IMR-90 (cell line): ENCODE results near the gene TSKU. TPM values are rescaled to one million over a fixed set of nuclear protein-coding genes. Genes with fewer than 3 reads are reported as not detected.

ENCODE experiments used
- ATAC-seq: fragments of 200-7000 bp; cut with Tn5 transposase; 2 replicates; pipeline ENCODE4 v1.9.1; 2020; ENCODE audit warnings: low read depth, mild to moderate bottlenecking, moderate library complexity
- BruUV-seq: library from RNA; stranded (reverse); fragments of 400-500 nt; replicated peaks from 2 replicates; lab custom pipeline; 2021; lab: Mats Ljungman, UMichigan
- CTCF ChIA-PET: fragments of 300-600 bp; formaldehyde crosslinking; extraction: SDS; loops from one replicate; lab custom pipeline; 2021; ENCODE audit warnings: antibody characterized with exemption; lab: Yijun Ruan, JAX
- POLR2A ChIA-PET: fragments of 300-600 bp; sonication (Branson Sonifier 250); formaldehyde crosslinking; loops from one replicate; lab custom pipeline; 2022; ENCODE audit warnings: antibody characterized with exemption; ENCODE audit not compliant: unreplicated experiment; lab: Charles Lee
- DNase-seq: peaks from one replicate; pipeline ENCODE4 v3.0.0; 2013
- H2AFZ ChIP-seq: replicated peaks from 2 replicates; pipeline ENCODE3; 2013; ENCODE audit warnings: low read length, mild to moderate bottlenecking; ENCODE audit not compliant: poor library complexity
- H2AK5ac ChIP-seq: 2 replicates; pipeline ENCODE4 v1.6.1; 2013; ENCODE audit warnings: low read depth, low read length, inconsistent platforms
- H2AK9ac ChIP-seq: replicated peaks from 2 replicates; pipeline ENCODE3; 2013; ENCODE audit warnings: mild to moderate bottlenecking, low read depth, low read length, moderate library complexity; ENCODE audit not compliant: poor library complexity
- H2BK120ac ChIP-seq: 2 replicates; pipeline ENCODE4 v1.6.1; 2013; ENCODE audit warnings: low read depth, low read length, inconsistent platforms
- H2BK15ac ChIP-seq: 3 replicates; pipeline ENCODE4 v1.6.1; 2013; ENCODE audit warnings: low read depth, low read length, inconsistent platforms
- H2BK20ac ChIP-seq: 2 replicates; pipeline ENCODE4 v1.6.1; 2013; ENCODE audit warnings: low read depth, mild to moderate bottlenecking, inconsistent platforms, low read length, moderate library complexity
- H2BK5ac ChIP-seq: 2 replicates; pipeline ENCODE4 v1.6.1; 2013; ENCODE audit warnings: mild to moderate bottlenecking, low read depth, low read length, inconsistent platforms; ENCODE audit not compliant: poor library complexity, severe bottlenecking
- H3K14ac ChIP-seq: replicated peaks from 2 replicates; pipeline ENCODE4 v1.6.1; 2013; ENCODE audit warnings: low read depth, low read length, inconsistent platforms
- H3K18ac ChIP-seq: 2 replicates; pipeline ENCODE4 v1.6.1; 2013; ENCODE audit warnings: low read depth, low read length, control low read depth
- H3K23ac ChIP-seq: 2 replicates; pipeline ENCODE4 v1.6.1; 2013; ENCODE audit warnings: low read depth, low read length, inconsistent platforms
- H3K27ac ChIP-seq: 2 replicates; pipeline ENCODE4 v1.5.1; 2013; ENCODE audit warnings: mild to moderate bottlenecking, control low read depth, low read length; ENCODE audit not compliant: insufficient read depth
- H3K27me3 ChIP-seq: 2 replicates; pipeline ENCODE4 v1.6.1; 2013; ENCODE audit warnings: low read length; ENCODE audit not compliant: control insufficient read depth, insufficient read depth
- H3K36me3 ChIP-seq: 2 replicates; pipeline ENCODE4 v1.6.1; 2013; ENCODE audit warnings: low read length, mixed read lengths; ENCODE audit not compliant: control insufficient read depth, insufficient read depth
- H3K4ac ChIP-seq: 2 replicates; pipeline ENCODE4 v1.6.1; 2013; ENCODE audit warnings: low read depth, low read length, inconsistent platforms
- H3K4me1 ChIP-seq: 2 replicates; pipeline ENCODE4 v1.6.1; 2013; ENCODE audit warnings: low read length, mixed read lengths; ENCODE audit not compliant: control insufficient read depth, insufficient read depth
- H3K4me2 ChIP-seq: 2 replicates; pipeline ENCODE4 v1.6.1; 2013; ENCODE audit warnings: low read depth, mild to moderate bottlenecking, control low read depth, low read length, moderate library complexity
- H3K4me3 ChIP-seq: 2 replicates; pipeline ENCODE4 v1.5.1; 2013; ENCODE audit warnings: low read depth, mild to moderate bottlenecking, control low read depth, low read length, moderate library complexity; ENCODE audit not compliant: insufficient read depth
- H3K56ac ChIP-seq: 2 replicates; pipeline ENCODE4 v1.6.1; 2013; ENCODE audit warnings: low read length, inconsistent platforms; ENCODE audit not compliant: insufficient read depth; ENCODE audit errors: extremely low read depth
- H3K79me1 ChIP-seq, 2 experiments: 2 replicates each; pipeline ENCODE4 v1.6.1; 2013; ENCODE audit warnings: low read length in 2 of 2, inconsistent platforms in 1 of 2, low read depth in 1 of 2
- H3K9ac ChIP-seq: 2 replicates; pipeline ENCODE4 v1.6.1; 2013; ENCODE audit warnings: low read depth, low read length, control low read depth
- H3K9me1 ChIP-seq: 2 replicates; pipeline ENCODE4 v1.6.1; 2013; ENCODE audit warnings: low read length, inconsistent platforms; ENCODE audit not compliant: insufficient read depth
- H3K9me3 ChIP-seq: 2 replicates; pipeline ENCODE4 v1.6.1; 2013; ENCODE audit warnings: low read length; ENCODE audit not compliant: control insufficient read depth, insufficient read depth
- H4K20me1 ChIP-seq: 2 replicates; pipeline ENCODE4 v1.6.1; 2013; ENCODE audit warnings: low read length, inconsistent platforms; ENCODE audit not compliant: insufficient read depth
- H4K5ac ChIP-seq: 2 replicates; pipeline ENCODE4 v1.6.1; 2013; ENCODE audit warnings: mild to moderate bottlenecking, low read depth, low read length, control low read depth
- H4K8ac ChIP-seq, 2 experiments: 2 replicates each; pipeline ENCODE4 v1.6.1; 2013; ENCODE audit warnings: low read depth in 2 of 2, low read length in 2 of 2, control low read depth in 1 of 2, inconsistent platforms in 1 of 2
- H4K91ac ChIP-seq: 2 replicates; pipeline ENCODE4 v1.6.1; 2013; ENCODE audit warnings: low read depth, low read length, inconsistent platforms; ENCODE audit not compliant: insufficient read depth
- CEBPB ChIP-seq: IDR thresholded peaks from 2 replicates; pipeline ENCODE4 v1.6.1; 2012; ENCODE audit warnings: low read depth, low read length, improper control_type of control experiment
- CHD1 ChIP-seq: IDR thresholded peaks from 2 replicates; pipeline ENCODE4 v1.6.1; 2012; ENCODE audit warnings: low read depth, low read length, improper control_type of control experiment
- ELK1 ChIP-seq: fragments of 150-350 bp; IDR thresholded peaks from 2 replicates; pipeline ENCODE4 v1.6.1; 2016; ENCODE audit warnings: low read depth, mild to moderate bottlenecking, low read length, moderate library complexity, borderline replicate concordance
- FOS ChIP-seq: fragments of 150-350 bp; IDR thresholded peaks from 2 replicates; pipeline ENCODE4 v1.6.1; 2016; ENCODE audit warnings: low read depth, low read length
- MAFK ChIP-seq: IDR thresholded peaks from 2 replicates; pipeline ENCODE4 v1.6.1; 2012; ENCODE audit warnings: low read depth, low read length, improper control_type of control experiment
- MAZ ChIP-seq: IDR thresholded peaks from 2 replicates; pipeline ENCODE4 v1.6.1; 2012; ENCODE audit warnings: low read depth, mild to moderate bottlenecking, low read length, improper control_type of control experiment, moderate library complexity, borderline replicate concordance
- MXI1 ChIP-seq: IDR thresholded peaks from 2 replicates; pipeline ENCODE4 v1.6.1; 2012; ENCODE audit warnings: low read depth, mild to moderate bottlenecking, low read length, moderate library complexity, borderline replicate concordance
- NFE2L2 ChIP-seq: fragments of 150-350 bp; IDR thresholded peaks from 2 replicates; pipeline ENCODE4 v1.6.1; 2016; ENCODE audit warnings: low read depth, mild to moderate bottlenecking, low read length
- POLR2A ChIP-seq: IDR thresholded peaks from 2 replicates; pipeline ENCODE4 v1.6.1; 2012; ENCODE audit warnings: mild to moderate bottlenecking, low read depth, low read length
- RAD21 ChIP-seq: IDR thresholded peaks from 2 replicates; pipeline ENCODE4 v1.6.1; 2012; ENCODE audit warnings: low read length, improper control_type of control experiment
- RCOR1 ChIP-seq: IDR thresholded peaks from 2 replicates; pipeline ENCODE4 v1.6.1; 2012; ENCODE audit warnings: mild to moderate bottlenecking, low read length, improper control_type of control experiment; ENCODE audit not compliant: insufficient replicate concordance
- RFX5 ChIP-seq: IDR thresholded peaks from 2 replicates; pipeline ENCODE4 v1.8.0; 2012; ENCODE audit warnings: low read depth, mild to moderate bottlenecking, low read length, moderate library complexity
- SMC3 ChIP-seq: fragments of 150-350 bp; IDR thresholded peaks from 2 replicates; pipeline ENCODE4 v1.6.1; 2016; ENCODE audit warnings: low read depth, mild to moderate bottlenecking, antibody characterized with exemption, low read length, moderate library complexity
- WGBS, 2 experiments: methylation state at CpG; one replicate each; pipeline versions ENCODE4 v1.1.5 to v1.1.7; 2013; ENCODE audit warnings: missing lambda C conversion rate in 2 of 2; ENCODE audit not compliant: insufficient read length in 1 of 2; ENCODE audit errors: extremely low coverage in 2 of 2; 5-methylcytosine and 5-hydroxymethylcytosine counted together
- dilution Hi-C: fragments of 300-500 bp; cut with HindIII; formaldehyde crosslinking; loops from one replicate; pipeline ENCODE4 v1.14.3; 2018; ENCODE audit warnings: low sequenced_read_pairs; ENCODE audit not compliant: unreplicated experiment
- in situ Hi-C: fragments of 300-500 bp; cut with MboI; formaldehyde crosslinking; loops from 3 replicates; pipeline ENCODE4 v1.14.3; 2019; ENCODE audit warnings: low sequenced_read_pairs, inconsistent platforms, mixed read lengths
- intact Hi-C: fragments of 100-400 bp; cut with micrococcal nuclease; formaldehyde crosslinking; loops from 2 replicates; pipeline ENCODE4 v1.10.0; 2022
- polyA plus RNA-seq, 3 experiments: library from polyadenylated mRNA; depleted of rRNA; stranded (reverse); fragments of >200 nt; gene quantifications; 2 replicates each; pipeline ENCODE4 v1.2.3, GENCODE V29; 2012; ENCODE audit warnings: low replicate concordance in 1 of 3
- total RNA-seq: library from RNA; depleted of rRNA; stranded (reverse); fragments of >200 nt; gene quantifications from 2 replicates; pipeline ENCODE4 v1.2.3, GENCODE V29; 2012
- TF ChIP-seq, protein P1 (sequence below): fragments of 150-350 bp; IDR thresholded peaks from 2 replicates; pipeline ENCODE4 v1.6.1; 2017; ENCODE audit warnings: mild to moderate bottlenecking, antibody characterized with exemption, low read length, low read depth

The TSKU gene
- total and polyA plus RNA-seq, 2 of the 4 experiments (the other 2 are of a cell fraction): 6.8 to 26.6 TPM

DNA sequence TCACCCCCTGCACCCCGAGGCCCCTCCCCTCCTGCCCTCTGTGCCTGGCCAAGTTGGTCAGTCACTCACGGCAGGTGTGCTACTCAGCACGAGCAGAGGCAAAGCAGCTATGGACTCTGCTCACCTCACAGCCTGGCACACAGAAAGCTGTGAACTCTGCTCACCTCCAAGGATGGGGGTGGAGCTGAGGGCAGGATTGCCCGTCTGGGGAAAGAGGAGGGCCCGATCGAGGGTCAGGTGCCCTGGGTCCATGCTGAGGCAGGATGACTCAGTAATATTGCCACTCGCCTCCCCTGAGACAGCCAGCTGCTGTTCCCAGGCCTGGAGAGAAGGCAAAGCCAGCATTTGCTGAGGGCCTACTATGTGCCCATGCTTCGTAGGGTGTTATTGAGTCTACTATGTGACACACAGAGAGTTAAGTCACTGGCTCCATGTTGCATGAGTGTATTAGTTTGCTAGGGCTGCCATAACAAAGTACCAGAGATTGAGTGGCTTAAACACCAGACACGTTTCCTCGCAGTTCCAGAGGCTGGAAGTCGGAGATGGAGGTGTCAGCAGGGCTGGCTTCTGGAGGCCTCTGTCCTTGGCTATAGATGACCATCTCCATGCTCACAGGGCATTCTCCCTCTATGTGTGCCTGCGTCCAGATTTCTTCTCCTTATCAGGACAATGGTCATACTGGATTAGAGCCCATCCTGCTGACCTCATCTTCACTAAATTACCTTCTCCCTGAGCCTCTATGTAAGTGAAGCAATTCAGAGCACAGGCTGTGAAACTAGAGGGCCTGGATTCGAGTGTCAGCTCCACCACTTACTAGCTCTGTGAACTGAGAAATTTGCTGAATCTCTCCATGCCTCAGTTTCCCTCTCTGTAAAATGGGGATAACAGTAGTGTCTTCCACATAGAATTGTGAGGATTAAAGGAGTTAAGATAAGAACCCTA is 13.2 kb upstream of the TSKU start:
- Histone ChIP-seq H3K27me3 (0 out of 2 replicates have a peak, but pooled peaks cover 1% of the 10 kb centered on the region), H3K4me3 (no peak overlapping the region), H4K20me1 (peaks cover 7% of the 10 kb centered on the region; the same call in 1 of the 2 replicates), H3K23ac (peak overlapping the region; percentile 64; the same call in 1 of the 2 replicates), H3K79me1 (no peaks in the 10 kb centered on the region), H2BK120ac (peak overlapping the region; percentile 90), H4K5ac (peak overlapping the region; percentile 57), H3K14ac (peak overlapping the region; percentile 60), H3K9ac (peak overlapping the region; percentile 30; the same call in 1 of the 2 replicates), H2AK5ac (peak overlapping the region; percentile 80), H2AK9ac (peak overlapping the region; percentile 75), H3K18ac (peak overlapping the region; percentile 79), H3K27ac (peak overlapping the region; percentile 79), H2AFZ (peak overlapping the region; percentile 1), H3K9me1 (peaks cover 22% of the 10 kb centered on the region), H4K91ac (peak overlapping the region; percentile 93), H3K4me2 (peak overlapping the region; percentile 25; the same call in 1 of the 2 replicates), H2BK20ac (peak overlapping the region; percentile 66), H2BK5ac (peak overlapping the region; percentile 89), H4K8ac (peak overlapping the region; percentile 40 to 81), H3K4ac (peak overlapping the region; percentile 83), H3K56ac (peak overlapping the region; percentile 51), H3K9me3 (no peaks in the 10 kb centered on the region), H3K36me3 (no peaks in the 10 kb centered on the region), H2BK15ac (peak overlapping the region; percentile 89; the same call in 2 of the 3 replicates), H3K4me1 (peaks cover 43% of the 10 kb centered on the region)
- WGBS, 2 experiments: 89% methylated on average over 3 of the region's 13 CpGs; no CpG with 5 or more reads in 1 of the 2 experiments
- peak; percentile 72 for DNase-seq
- intact Hi-C loops (loop anchor here (1.0 kb wide), 1 partner anchor 13 kb away; the partner anchor contains the start of gene TSKU), in situ Hi-C loops (no loop called here), dilution Hi-C loops (no loop called here)
- ChIA-PET CTCF (interaction anchor here (0.9 to 2.8 kb wide), 2 partner anchors 8 to 150 kb away, joined by 3 to 9 read pairs; no protein-coding TSS in a partner anchor), POLR2A (interaction anchor here (1.0 kb wide), 2 partner anchors 13 to 16 kb away, joined by 3 to 9 read pairs; partner anchors contain the start of gene TSKU)
- no peak for ATAC-seq
- no peak for TF ChIP-seq CHD1
- TF ChIP-seq CEBPB: peak; percentile 73; the same call in 1 of the 2 replicates
- no peak for TF ChIP-seq FOS
- TF ChIP-seq MAZ: no peak
- no peak for TF ChIP-seq MAFK
- TF ChIP-seq SMC3: no peak
- TF ChIP-seq MXI1: no peak
- no peak for TF ChIP-seq RAD21
- 0 out of 2 replicates have a peak, but pooled peaks have one; percentile 9 for TF ChIP-seq POLR2A
- TF ChIP-seq RCOR1: no peak
- peak; percentile 87 for TF ChIP-seq NFE2L2
- TF ChIP-seq, protein P1, sequence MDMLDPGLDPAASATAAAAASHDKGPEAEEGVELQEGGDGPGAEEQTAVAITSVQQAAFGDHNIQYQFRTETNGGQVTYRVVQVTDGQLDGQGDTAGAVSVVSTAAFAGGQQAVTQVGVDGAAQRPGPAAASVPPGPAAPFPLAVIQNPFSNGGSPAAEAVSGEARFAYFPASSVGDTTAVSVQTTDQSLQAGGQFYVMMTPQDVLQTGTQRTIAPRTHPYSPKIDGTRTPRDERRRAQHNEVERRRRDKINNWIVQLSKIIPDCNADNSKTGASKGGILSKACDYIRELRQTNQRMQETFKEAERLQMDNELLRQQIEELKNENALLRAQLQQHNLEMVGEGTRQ: peak; percentile 40; the same call in 1 of the 2 replicates
- TF ChIP-seq RFX5: no peak
- no peak for TF ChIP-seq ELK1
- no TSS peak for BruUV-seq
